HepG2 (cell line): ENCODE data around the gene PGA5. TPM values are rescaled to one million over a fixed set of nuclear protein-coding genes. Genes with fewer than 3 reads are reported as not detected.
A peak's percentile ranks its signal among the peaks of the same experiment; 100 is the strongest.

Experiments used
- GABPB1 ChIP-seq: IDR thresholded peaks from 2 replicates; pipeline ENCODE4 v1.6.1; 2016; ENCODE audit warnings: mild to moderate bottlenecking, missing genetic modification reagents, moderate library complexity, missing compliant biosample characterization
- GZF1 ChIP-seq: sonication (generic); formaldehyde crosslinking; IDR thresholded peaks from 2 replicates; pipeline ENCODE4 v1.5.1; 2020; ENCODE audit warnings: mild to moderate bottlenecking, missing genetic modification reagents
- HES4 ChIP-seq: sonication (generic); formaldehyde crosslinking; IDR thresholded peaks from 2 replicates; pipeline ENCODE4 v1.9.0; 2021; ENCODE audit warnings: mild to moderate bottlenecking, missing genetic modification reagents, borderline replicate concordance
- HNF1A ChIP-seq, 2 experiments: sonication (generic) in 1 of 2; formaldehyde crosslinking in 1 of 2; IDR thresholded peaks; 2 replicates each; pipeline versions ENCODE4 v1.4.0 to v1.6.1; 2016 to 2020; ENCODE audit warnings: borderline replicate concordance in 1 of 2, low read depth in 1 of 2, mild to moderate bottlenecking in 1 of 2, missing genetic modification reagents in 1 of 2
- HNF1B ChIP-seq: sonication (generic); formaldehyde crosslinking; IDR thresholded peaks from 2 replicates; pipeline ENCODE4 v1.5.1; 2020; ENCODE audit warnings: mild to moderate bottlenecking, moderate library complexity, missing genetic modification reagents
- MATR3 ChIP-seq: sonication (generic); formaldehyde crosslinking; IDR thresholded peaks from 2 replicates; pipeline ENCODE4 v1.4.0; 2020; ENCODE audit warnings: missing genetic modification reagents
- MIER3 ChIP-seq: IDR thresholded peaks from 2 replicates; pipeline ENCODE4 v1.6.1; 2016; ENCODE audit warnings: missing compliant biosample characterization, borderline replicate concordance
- MTERF4 ChIP-seq: sonication (generic); formaldehyde crosslinking; IDR thresholded peaks from 2 replicates; pipeline ENCODE4 v1.8.0; 2023; ENCODE audit warnings: mild to moderate bottlenecking, missing genetic modification reagents
- RARA ChIP-seq: IDR thresholded peaks from 2 replicates; pipeline ENCODE4 v1.6.1; 2016; ENCODE audit warnings: missing genetic modification reagents, missing compliant biosample characterization
- RCOR2 ChIP-seq: IDR thresholded peaks from 2 replicates; pipeline ENCODE4 v1.6.1; 2016; ENCODE audit warnings: missing biosample characterization, missing genetic modification reagents
- RXRA ChIP-seq: sonication (generic); formaldehyde crosslinking; IDR thresholded peaks from 2 replicates; pipeline ENCODE4 v1.5.1; 2020; ENCODE audit warnings: missing genetic modification reagents
- ZNF235 ChIP-seq: sonication (generic); formaldehyde crosslinking; IDR thresholded peaks from 2 replicates; pipeline ENCODE4 v1.8.1; 2023; ENCODE audit warnings: mild to moderate bottlenecking, missing genetic modification reagents, borderline replicate concordance
- ZNF280D ChIP-seq: sonication (generic); formaldehyde crosslinking; IDR thresholded peaks from 2 replicates; pipeline ENCODE4 v1.5.1; 2020; ENCODE audit warnings: mild to moderate bottlenecking, missing genetic modification reagents
- ZNF317 ChIP-seq: sonication (generic); formaldehyde crosslinking; IDR thresholded peaks from 2 replicates; pipeline ENCODE4 v1.5.0; 2020; ENCODE audit warnings: mild to moderate bottlenecking, missing genetic modification reagents
- ZNF564 ChIP-seq: sonication (generic); formaldehyde crosslinking; IDR thresholded peaks from 2 replicates; pipeline ENCODE4 v1.8.1; 2023; ENCODE audit warnings: mild to moderate bottlenecking, missing genetic modification reagents
- ZNF576 ChIP-seq: sonication (generic); formaldehyde crosslinking; IDR thresholded peaks from 2 replicates; pipeline ENCODE4 v1.4.0; 2020; ENCODE audit warnings: mild to moderate bottlenecking, missing genetic modification reagents
- ZNF660 ChIP-seq: sonication (generic); formaldehyde crosslinking; IDR thresholded peaks from 2 replicates; pipeline ENCODE4 v1.5.1; 2020; ENCODE audit warnings: mild to moderate bottlenecking, low read depth, missing genetic modification reagents, borderline replicate concordance
- ZNF878 ChIP-seq: sonication (generic); formaldehyde crosslinking; IDR thresholded peaks from 2 replicates; pipeline ENCODE4 v1.8.1; 2023; ENCODE audit warnings: mild to moderate bottlenecking, missing genetic modification reagents, moderate library complexity
- ZSCAN31 ChIP-seq: sonication (generic); formaldehyde crosslinking; IDR thresholded peaks from 2 replicates; pipeline ENCODE4 v1.5.0; 2020; ENCODE audit warnings: low read depth, mild to moderate bottlenecking, missing genetic modification reagents
- polyA plus RNA-seq, 8 experiments: library from polyadenylated mRNA; depleted of rRNA in 3 of 8; stranded (reverse) in 7 of 8; unstranded in 1 of 8; fragments of >200 nt; fragmentation: Illumina TruSeq in 4 of 8; extraction: Trizol in 4 of 8; gene quantifications; 2 replicates each; pipeline versions ENCODE4 v1.2.1 to v1.2.3, GENCODE V29; 2011 to 2016; ENCODE audit warnings: low read depth in 4 of 8, missing spikeins in 1 of 8, mixed read lengths in 1 of 8; ENCODE audit not compliant: insufficient read depth in 1 of 8
- total RNA-seq, 5 experiments: library from RNA; depleted of rRNA; stranded (reverse); fragments of >200 nt; fragmentation: Illumina TruSeq; extraction: Trizol; gene quantifications; 2 replicates each; pipeline ENCODE4 v1.2.3, GENCODE V29; 2016; ENCODE audit warnings: low read depth in 1 of 5

Gene PGA5
- total and polyA plus RNA-seq, 2 of the 13 experiments (the other 11 are each of a cell fraction or from before 2014, with no cell fraction given) = not detected

- 0 out of 2 replicates have a peak, but pooled peaks have one; percentile 59 for TF ChIP-seq ZNF878 (CRISPR knock-in tag)
- TF ChIP-seq HNF1A (IDR thresholded peaks at IDR 0.05; ENCODE audit: low read depth) = no peak
- no peak for TF ChIP-seq HNF1A (CRISPR knock-in tag; IDR thresholded peaks at IDR 0.05; ENCODE audit: borderline replicate concordance)
- TF ChIP-seq RARA (CRISPR knock-in tag) = no peak
- TF ChIP-seq ZNF564 = peak; percentile 54; the same call in 1 of the 2 replicates
- TF ChIP-seq MIER3 = no peak
- TF ChIP-seq RXRA = 0 out of 2 replicates have a peak, but pooled peaks have one; percentile 55
- TF ChIP-seq MTERF4 (CRISPR knock-in tag) = no peak; the same call in 1 of the 2 replicates
- 0 out of 2 replicates have a peak, but pooled peaks have one; percentile 2 for TF ChIP-seq HES4 (CRISPR knock-in tag)
- no peak for TF ChIP-seq MATR3 (CRISPR knock-in tag)
- no peak for TF ChIP-seq RCOR2
- 0 out of 2 replicates have a peak, but pooled peaks have one; percentile 12 for TF ChIP-seq ZNF660 (CRISPR knock-in tag)
- 0 out of 2 replicates have a peak, but pooled peaks have one; percentile 21 for TF ChIP-seq ZNF280D (CRISPR knock-in tag)
- TF ChIP-seq ZNF317 (CRISPR knock-in tag) = peak; percentile 7; the same call in 1 of the 2 replicates
- TF ChIP-seq ZSCAN31 (CRISPR knock-in tag) = no peak
- TF ChIP-seq GZF1 (CRISPR knock-in tag) = no peak
- 0 out of 2 replicates have a peak, but pooled peaks have one; percentile 19 for TF ChIP-seq GABPB1 (CRISPR knock-in tag)
- TF ChIP-seq ZNF576 = peak; percentile 11; the same call in 1 of the 2 replicates
- 0 out of 2 replicates have a peak, but pooled peaks have one; percentile 15 for TF ChIP-seq ZNF235 (CRISPR knock-in tag)
- 0 out of 2 replicates have a peak, but pooled peaks have one; percentile 10 for TF ChIP-seq HNF1B
These were observed 54.6 kb downstream of the PGA5 start (continued) for GRCh38 chr11:61295596-61295926.
